Measurements from ENCODE around the gene MICAL3.
"Not testable (repeated sequence)": the region's sequence is repeated elsewhere in the genome, so short reads cannot be mapped to it uniquely, and the experiment has no call there.

Gene MICAL3

GRCh38 chr22:17878941-17879340 is 145.4 kb downstream of the MICAL3 start:
- DNase-seq, result no peak

DNA sequence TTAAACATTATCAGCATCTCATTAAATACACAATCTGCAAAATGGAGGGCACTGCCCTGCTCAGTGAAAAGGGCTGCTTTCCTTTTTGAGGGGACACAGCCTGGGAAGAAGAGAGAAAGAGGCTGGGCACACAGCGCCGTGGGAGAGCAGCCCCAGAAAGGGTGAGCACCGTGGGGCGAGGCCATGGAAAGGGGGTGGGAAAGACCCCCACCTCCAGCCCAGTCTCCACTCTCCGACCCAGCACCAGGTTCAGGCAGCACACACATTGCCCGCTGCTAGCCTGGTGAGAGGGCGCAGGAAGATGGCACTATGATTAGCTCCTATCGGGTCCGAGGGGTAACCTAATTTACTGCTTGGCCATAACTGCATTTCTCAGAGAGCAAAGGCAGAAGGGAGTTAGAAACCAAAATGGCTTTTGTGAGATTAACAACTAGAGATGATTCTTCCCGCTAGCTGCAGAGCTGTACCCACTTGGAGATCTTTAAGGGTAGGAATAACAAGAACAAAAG is 146.1 kb downstream of the MICAL3 start:
- DNase-seq, result no peak

DNA sequence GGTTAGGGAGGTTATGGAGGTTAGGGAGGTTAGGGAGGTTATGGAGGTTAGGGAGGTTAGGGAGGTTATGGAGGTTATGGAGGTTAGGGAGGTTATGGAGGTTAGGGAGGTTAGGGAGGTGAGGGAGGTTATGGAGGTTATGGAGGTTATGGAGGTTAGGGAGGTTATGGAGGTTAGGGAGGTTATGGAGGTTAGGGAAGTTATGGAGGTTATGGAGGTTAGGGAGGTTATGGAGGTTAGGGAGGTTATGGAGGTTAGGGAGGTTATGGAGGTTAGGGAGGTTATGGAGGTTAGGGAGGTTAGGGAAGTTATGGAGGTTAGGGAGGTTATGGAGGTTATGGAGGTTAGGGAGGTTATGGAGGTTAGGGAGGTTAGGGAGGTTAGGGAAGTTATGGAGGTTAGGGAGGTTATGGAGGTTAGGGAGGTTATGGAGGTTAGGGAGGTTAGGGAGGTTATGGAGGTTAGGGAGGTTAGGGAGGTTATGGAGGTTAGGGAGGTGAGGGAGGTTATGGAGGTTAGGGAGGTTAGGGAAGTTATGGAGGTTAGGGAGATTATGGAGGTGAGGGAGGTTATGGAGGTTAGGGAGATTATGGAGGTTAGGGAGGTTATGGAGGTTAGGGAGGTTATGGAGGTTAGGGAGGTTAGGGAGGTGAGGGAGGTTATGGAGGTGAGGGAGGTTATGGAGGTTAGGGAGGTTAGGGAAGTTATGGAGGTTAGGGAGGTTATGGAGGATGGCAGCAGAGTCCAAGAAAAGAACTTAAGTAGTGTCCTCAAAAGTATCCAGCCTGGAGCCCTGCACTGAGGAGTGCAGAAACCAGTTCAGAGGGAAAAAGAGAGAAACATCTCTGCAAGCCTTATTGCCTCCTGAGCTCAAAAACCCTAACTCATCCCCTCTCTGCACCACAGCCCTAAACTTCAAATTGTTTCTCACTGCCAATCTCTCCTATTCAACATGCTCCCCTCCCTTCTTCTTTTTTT is 147.2 kb downstream of the MICAL3 start:
- DNase-seq, result not testable (repeated sequence)

- no peak for DNase-seq
Measured at GRCh38 chr22:17876306-17876831, 148.0 kb downstream of the MICAL3 start.

- no peak for DNase-seq
Measured at GRCh38 chr22:17875631-17876030, 148.7 kb downstream of the MICAL3 start.

- no peak for DNase-seq
Measured at GRCh38 chr22:17875156-17875555, 149.2 kb downstream of the MICAL3 start.

DNA sequence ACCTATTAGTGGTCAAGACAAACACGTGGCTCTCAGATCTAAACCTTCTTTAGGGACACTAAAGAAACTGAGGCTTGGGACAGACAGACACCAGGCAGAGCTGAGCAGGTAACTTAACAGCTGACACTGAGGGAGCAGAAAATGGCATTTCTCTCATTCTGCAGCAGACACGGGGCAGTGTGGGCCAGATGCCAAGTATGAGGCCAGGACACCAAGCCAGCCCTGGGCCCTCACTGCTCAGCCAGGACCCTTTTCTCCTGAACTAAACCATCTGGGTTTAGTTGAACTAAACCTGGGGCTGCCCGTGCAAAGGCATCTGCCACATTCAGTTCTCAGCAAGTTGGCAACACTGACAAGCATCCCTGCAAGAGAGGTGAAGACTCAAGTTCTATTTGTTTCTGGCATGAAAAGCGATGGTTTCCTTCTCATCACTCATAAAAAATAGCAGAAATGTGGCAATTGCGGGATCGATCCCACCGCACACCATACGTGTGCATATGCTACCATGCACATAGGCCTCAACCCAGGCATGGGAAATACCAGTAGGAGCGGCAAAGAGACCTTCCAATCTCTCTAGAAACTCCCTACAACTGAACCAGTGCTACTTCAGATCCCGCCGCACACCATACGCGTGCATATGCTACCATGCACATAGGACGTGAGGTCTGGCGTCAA is 150.0 kb downstream of the MICAL3 start:
- DNase-seq, result no peak

- no peak for DNase-seq
Measured at GRCh38 chr22:17873804-17874203, 150.6 kb downstream of the MICAL3 start.

- DNase-seq, result no peak
Measured at GRCh38 chr22:17873116-17873515, 151.2 kb downstream of the MICAL3 start.

GRCh38 chr22:17872471-17872870 is 151.9 kb downstream of the MICAL3 start:
- no peak for DNase-seq

GRCh38 chr22:17871726-17872458 is 152.5 kb downstream of the MICAL3 start:
- DNase-seq, result no peak

DNA sequence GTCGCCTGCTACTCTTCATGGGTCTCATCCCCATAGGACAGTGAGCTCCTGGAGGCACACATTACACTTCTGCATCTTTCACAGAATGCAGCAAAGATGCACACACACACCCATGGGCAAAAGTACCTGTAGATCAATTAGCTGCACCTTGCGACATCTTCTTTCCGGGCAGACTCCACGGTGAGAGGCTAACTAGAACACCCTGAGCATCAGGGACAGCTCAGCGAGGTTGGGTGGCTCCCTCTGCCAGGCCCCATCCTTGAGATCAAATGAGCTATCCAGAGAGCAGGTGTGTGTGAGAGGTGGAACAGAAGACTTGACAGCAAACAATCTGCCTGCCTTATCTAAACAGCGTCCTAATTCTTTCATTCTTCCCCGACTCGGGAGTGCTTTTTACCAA is 154.0 kb downstream of the MICAL3 start:
- no peak for DNase-seq

GRCh38 chr22:17869285-17870096 is 154.9 kb downstream of the MICAL3 start:
- DNase-seq, result no peak

DNA sequence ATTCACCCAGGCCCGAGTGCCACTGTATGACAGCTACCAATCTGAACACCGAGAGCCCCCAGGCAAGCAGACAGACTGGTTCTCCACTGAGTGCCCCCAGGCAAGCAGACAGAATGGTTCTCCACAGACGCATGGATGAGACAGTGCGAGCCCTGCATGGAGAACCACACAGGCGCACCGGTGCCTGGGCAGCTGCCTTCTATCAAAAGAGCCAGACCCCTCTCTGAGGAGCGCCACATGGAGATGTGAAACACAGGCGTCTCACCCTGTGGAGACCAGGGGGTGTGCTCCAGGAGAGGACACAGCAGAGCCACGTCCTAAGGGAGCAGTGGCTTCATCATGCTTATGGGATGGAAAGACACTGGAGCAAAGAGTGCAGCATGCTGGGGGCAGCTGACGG is 155.6 kb downstream of the MICAL3 start:
- DNase-seq, result no peak

DNA sequence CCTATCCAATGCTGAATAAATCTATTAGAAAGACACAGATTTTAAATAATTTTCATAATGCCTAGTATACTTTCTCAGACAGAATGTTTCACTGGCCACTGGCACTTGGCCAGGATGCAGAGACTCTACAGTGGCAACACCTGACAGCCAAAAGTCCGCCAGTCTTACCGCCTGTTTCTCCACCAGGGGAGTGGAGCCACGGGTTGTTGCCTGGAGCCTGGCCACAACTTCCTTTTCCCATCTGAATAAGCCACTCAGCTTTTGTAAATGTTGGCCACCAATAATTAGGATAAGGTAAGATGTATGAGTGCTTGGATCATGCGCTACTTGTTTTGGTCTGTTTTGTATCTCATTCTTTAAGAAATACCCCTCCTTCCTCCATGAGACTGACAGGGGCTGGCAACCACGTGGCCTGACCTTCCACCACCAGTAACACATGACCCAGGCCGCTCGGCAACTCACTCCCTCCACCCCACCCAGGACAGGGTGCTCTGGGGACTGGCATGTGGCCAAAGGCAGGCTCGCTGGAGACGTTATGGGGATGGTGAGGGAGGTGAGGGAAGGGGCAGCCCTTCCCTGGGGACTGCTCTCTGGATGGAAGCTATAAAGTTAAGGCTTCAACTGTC is 157.1 kb downstream of the MICAL3 start:
- DNase-seq, result no peak

- DNase-seq, result no peak
Measured at GRCh38 chr22:17866621-17867020, 157.7 kb downstream of the MICAL3 start.

DNA sequence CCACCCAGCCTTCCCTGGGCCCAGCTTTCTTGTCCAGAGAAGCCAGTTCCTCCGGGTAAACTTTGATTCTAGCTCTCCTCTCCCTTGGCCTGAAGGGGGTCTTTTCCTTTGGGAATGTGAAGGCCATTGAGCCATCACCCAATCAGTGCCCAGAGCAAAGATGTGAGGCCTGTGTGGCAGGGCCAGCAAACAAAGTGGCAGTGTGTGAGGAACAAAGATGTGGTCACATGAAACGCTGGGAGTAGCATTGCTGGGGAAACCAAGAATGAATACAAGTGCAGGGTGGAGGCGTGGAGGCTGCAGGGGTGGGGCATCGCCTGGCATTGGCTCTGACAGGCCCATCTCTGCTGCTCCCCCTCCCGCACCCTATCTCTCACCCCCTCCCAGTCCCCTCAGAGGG is 158.2 kb downstream of the MICAL3 start:
- DNase-seq, result no peak

DNA sequence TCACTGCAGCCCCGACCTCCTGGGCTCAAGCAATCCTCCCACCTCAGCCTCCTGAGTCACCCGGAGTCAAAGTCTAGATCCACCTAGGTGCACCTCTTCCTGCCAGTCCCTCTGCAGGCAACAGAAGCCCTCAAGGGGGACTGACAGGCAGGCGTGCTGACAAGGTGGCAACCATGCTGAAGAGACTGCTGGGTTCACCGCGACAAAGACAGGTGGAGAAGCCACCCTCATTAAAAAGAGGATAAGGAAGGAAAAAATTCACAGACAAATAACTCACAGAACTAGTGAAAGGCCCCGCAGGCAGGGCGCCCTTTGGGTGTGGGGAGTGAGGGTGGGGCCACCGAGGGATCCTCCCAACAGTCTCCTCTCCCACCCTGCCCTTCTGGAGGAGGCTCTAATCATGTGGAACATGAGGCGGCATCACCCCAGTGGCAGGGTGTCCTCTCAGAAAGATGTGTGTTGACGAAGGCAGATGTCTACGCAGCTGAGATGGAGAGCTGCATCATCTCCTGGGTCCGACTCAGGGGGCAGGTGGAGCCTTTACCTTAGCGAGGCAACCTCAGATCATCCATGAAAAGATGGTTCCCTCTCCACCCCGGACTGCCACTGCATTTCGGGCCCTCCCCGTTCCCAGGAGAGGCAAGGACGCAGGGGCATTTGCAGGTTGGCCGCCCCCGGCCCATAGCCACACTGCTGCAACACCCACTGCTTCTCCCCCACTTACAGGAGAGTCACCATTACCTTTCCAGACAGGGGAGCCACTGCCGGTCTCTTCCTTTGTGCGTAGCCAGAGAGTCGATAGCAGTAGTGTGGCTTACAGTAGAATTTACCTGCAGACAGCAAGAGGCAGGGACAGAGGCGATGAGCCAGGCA is 158.9 kb downstream of the MICAL3 start:
- no peak for DNase-seq

- DNase-seq, result no peak
Measured at GRCh38 chr22:17864398-17865182, 159.8 kb downstream of the MICAL3 start.

Data from activated effector memory CD4-positive, alpha-beta T cell treated with anti-CD3 and anti-CD28 coated beads, Interleukin-2, amount 50 U/mL, for 16 hours (primary cell).